ENCODE data around the gene MED17. TPM values are rescaled to one million over a fixed set of nuclear protein-coding genes. Genes with fewer than 3 reads are reported as not detected.
"Not testable (repeated sequence)": the region's sequence is repeated elsewhere in the genome, so short reads cannot be mapped to it uniquely, and the experiment has no call there.

MED17 gene
- total RNA-seq, 2 donors from 2014 or later, result 58.5 to 61.8 TPM

- peak overlapping the region; percentile 54 for H3K27ac Mint-ChIP-seq
- H3K36me3 Mint-ChIP-seq (ENCODE audit: low read depth); H3K4me3 Mint-ChIP-seq; DNase-seq; H3K27me3 Mint-ChIP-seq; H3K9me3 ChIP-seq (ENCODE audit: control insufficient read depth, low read length, poor library complexity, severe bottlenecking); ATAC-seq: not testable (repeated sequence)
- H3K4me1 Mint-ChIP-seq, result peaks cover 22% of the 10 kb centered on the region
These were observed 38.9 kb upstream of the MED17 start for GRCh38 chr11:93745005-93745755.

GRCh38 chr11:93746101-93746500 lies 38.0 kb upstream of the MED17 start:
- no peaks in the 10 kb centered on the region for H3K9me3 ChIP-seq (ENCODE audit: control insufficient read depth, low read length, poor library complexity, severe bottlenecking)

GRCh38 chr11:93747122-93747521 lies 37.0 kb upstream of the MED17 start:
- H3K9me3 ChIP-seq (ENCODE audit: control insufficient read depth, low read length, poor library complexity, severe bottlenecking), result no peaks in the 10 kb centered on the region
- no peak overlapping the region for H3K27ac Mint-ChIP-seq
- ATAC-seq (no peak), DNase-seq (no peak)
- no peak overlapping the region for H3K4me3 Mint-ChIP-seq
- no peaks in the 10 kb centered on the region for H3K36me3 Mint-ChIP-seq (ENCODE audit: low read depth)
- no peaks in the 10 kb centered on the region for H3K27me3 Mint-ChIP-seq
- peaks cover 12% of the 10 kb centered on the region for H3K4me1 Mint-ChIP-seq

More at GRCh38 chr11:93746101-93746500, 38.0 kb upstream of the MED17 start:
- H3K27me3 Mint-ChIP-seq, result no peaks in the 10 kb centered on the region
- no peaks in the 10 kb centered on the region for H3K36me3 Mint-ChIP-seq (ENCODE audit: low read depth)
- no peak overlapping the region for H3K27ac Mint-ChIP-seq
- H3K4me3 Mint-ChIP-seq, result no peak overlapping the region
- DNase-seq, result no peak
- H3K4me1 Mint-ChIP-seq, result peaks cover 16% of the 10 kb centered on the region
- ATAC-seq, result no peak

DNA sequence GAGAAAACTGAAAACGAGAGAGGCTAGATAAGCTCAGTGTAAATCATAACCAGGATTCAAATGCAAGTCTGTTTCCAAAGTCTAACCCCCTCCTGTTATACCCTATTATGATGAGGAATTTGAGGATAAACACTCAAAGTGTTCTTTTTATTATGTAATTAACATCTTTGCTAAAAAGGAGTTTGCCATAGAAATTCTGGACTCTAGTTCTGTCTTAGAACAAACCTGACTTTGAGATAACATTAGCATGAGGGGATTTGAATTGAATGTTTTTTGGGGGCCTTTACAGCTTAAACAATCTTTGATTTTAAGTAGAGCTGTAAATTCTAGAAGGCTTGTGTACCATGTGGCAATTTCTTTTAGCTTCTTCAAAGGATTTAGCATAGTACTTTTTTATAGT lies 33.1 kb upstream of the MED17 start:
- Mint-ChIP-seq H3K27ac (no peak overlapping the region), H3K4me3 (no peak overlapping the region), H3K4me1 (peaks cover 4% of the 10 kb centered on the region), H3K27me3 (no peaks in the 10 kb centered on the region), H3K36me3 (ENCODE audit: low read depth) (peaks cover 3% of the 10 kb centered on the region)
- no peaks in the 10 kb centered on the region for H3K9me3 ChIP-seq (ENCODE audit: control insufficient read depth, low read length, poor library complexity, severe bottlenecking)
- ATAC-seq (no peak), DNase-seq (no peak)

DNA sequence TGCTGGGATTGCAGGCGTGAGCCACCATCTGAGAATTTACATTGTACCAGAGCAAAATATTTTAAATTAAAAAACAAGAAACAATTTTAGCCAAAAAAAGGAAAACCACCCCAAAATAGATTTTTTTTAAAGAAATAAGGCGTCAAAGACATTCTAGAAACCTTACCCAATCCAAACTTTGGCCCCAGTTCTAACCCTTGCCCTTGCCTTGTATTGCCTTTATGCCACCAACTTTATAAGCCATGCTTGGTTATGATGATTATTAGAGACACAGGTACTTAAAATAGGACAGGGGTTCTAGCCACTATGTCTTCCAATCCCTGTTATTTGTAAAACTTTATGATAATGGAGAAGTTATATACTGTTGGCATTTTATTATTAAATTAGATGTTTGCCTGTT lies 30.8 kb upstream of the MED17 start:
- peaks cover 4% of the 10 kb centered on the region for H3K4me1 Mint-ChIP-seq
- no peaks in the 10 kb centered on the region for H3K9me3 ChIP-seq (ENCODE audit: control insufficient read depth, low read length, poor library complexity, severe bottlenecking)
- no peaks in the 10 kb centered on the region for H3K27me3 Mint-ChIP-seq
- H3K36me3 Mint-ChIP-seq (ENCODE audit: low read depth), result peaks cover 3% of the 10 kb centered on the region
- no peak overlapping the region for H3K27ac Mint-ChIP-seq
- no peak overlapping the region for H3K4me3 Mint-ChIP-seq
- ATAC-seq, result no peak
- no peak for DNase-seq

DNA sequence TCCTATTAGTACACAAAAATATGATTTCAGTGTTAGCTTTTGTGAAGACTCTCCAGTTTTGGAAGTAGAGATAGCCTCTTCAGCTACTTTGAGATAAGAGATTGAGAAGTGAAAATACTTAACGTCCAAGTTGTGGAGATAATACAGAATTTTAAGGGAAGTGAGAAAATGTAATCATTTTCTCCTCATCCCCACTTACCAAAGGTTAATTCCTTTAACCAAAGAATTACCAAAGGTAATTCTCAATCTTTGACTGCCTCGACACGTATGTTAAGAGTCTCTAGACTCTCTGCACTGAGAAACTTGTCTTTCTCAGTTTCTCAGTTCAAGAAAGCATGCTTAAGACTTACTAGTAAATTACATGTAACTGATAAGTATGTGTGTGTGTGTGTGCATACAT lies 27.3 kb upstream of the MED17 start:
- Mint-ChIP-seq H3K4me3 (no peak overlapping the region), H3K27me3 (no peaks in the 10 kb centered on the region), H3K4me1 (peaks cover 2% of the 10 kb centered on the region), H3K36me3 (ENCODE audit: low read depth) (peaks cover 3% of the 10 kb centered on the region), H3K27ac (no peak overlapping the region)
- DNase-seq (no peak), ATAC-seq (no peak)
- H3K9me3 ChIP-seq (ENCODE audit: control insufficient read depth, low read length, poor library complexity, severe bottlenecking), result no peaks in the 10 kb centered on the region

DNA sequence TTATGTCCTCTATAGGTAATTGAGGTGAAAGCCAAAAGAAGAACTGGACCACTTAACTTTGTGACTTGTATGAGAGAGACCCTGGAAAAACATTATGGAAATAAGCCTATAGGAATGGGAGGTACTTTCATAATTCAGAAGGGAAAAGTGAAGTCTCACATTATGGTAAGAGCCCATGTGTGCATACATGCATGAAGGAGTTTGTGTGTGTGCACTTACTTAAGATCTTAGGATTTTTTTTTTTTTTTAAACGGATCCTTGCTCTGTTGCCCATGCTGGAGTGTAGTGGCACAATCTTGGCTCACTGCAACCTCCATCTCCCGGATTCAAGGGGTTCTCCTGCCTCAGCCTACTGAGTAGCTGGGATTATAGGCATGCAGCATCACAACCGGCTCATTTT lies 26.8 kb upstream of the MED17 start:
- no peak overlapping the region for H3K4me3 Mint-ChIP-seq
- no peaks in the 10 kb centered on the region for H3K27me3 Mint-ChIP-seq
- peaks cover 2% of the 10 kb centered on the region for H3K36me3 Mint-ChIP-seq (ENCODE audit: low read depth)
- H3K9me3 ChIP-seq (ENCODE audit: control insufficient read depth, low read length, poor library complexity, severe bottlenecking), result no peaks in the 10 kb centered on the region
- no peak for DNase-seq
- H3K27ac Mint-ChIP-seq, result no peak overlapping the region
- ATAC-seq, result no peak
- H3K4me1 Mint-ChIP-seq, result peaks cover 1% of the 10 kb centered on the region

DNA sequence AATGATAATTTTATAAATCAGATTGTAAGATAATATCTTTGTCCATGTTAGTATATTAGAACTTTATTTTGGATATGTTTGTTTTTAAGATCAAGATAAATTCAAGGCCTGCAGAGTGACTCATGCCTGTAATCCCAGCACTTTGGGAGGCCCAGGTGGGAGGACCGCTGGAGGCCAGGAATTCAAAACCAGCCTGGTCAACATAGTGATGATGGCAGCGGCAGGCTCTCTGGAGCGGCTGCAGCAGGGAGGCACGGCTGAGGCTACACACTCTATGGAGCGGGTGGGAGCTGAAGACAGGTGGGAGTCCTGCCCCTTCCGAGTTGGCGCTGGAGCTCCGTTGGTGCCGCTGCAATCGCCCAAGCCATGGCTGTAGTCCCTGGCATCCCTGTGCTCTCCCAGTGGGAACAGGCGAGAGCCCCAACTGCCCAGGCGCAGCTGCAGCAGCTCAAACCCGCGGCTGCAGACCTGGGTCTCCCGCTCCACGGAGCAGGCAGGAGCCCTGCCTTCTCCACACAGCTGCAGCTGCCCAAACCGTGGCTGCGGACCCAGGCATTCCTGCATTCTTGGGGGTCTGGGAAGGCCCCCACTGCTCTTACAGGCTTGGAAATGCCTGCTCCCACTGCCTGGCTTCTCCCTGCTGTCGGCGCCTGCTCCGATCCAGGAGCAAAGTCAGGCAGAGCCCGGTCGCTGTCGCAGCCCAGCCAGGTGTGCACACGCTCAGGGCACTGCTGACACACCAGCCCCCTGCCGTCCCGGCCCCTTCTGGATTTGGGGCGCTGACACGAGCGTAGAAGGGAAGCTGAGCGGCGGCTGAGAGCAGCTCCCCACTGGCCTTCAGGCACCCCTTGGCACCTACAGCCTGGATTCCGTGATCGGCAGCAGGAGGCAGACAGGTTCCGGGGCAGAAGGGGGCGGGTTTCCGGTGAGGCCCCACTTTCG lies 25.9 kb upstream of the MED17 start:
- ATAC-seq (no peak), DNase-seq (no peak)
- no peaks in the 10 kb centered on the region for H3K4me1 Mint-ChIP-seq
- no peaks in the 10 kb centered on the region for H3K9me3 ChIP-seq (ENCODE audit: control insufficient read depth, low read length, poor library complexity, severe bottlenecking)
- no peaks in the 10 kb centered on the region for H3K36me3 Mint-ChIP-seq (ENCODE audit: low read depth)
- no peak overlapping the region for H3K27ac Mint-ChIP-seq
- no peak overlapping the region for H3K4me3 Mint-ChIP-seq
- no peaks in the 10 kb centered on the region for H3K27me3 Mint-ChIP-seq

- not testable (repeated sequence) for H3K9me3 ChIP-seq (ENCODE audit: control insufficient read depth, low read length, poor library complexity, severe bottlenecking); H3K27me3 Mint-ChIP-seq; DNase-seq; H3K36me3 Mint-ChIP-seq (ENCODE audit: low read depth); H3K4me3 Mint-ChIP-seq; ATAC-seq; H3K27ac Mint-ChIP-seq; H3K4me1 Mint-ChIP-seq
These were observed 25.0 kb upstream of the MED17 start for GRCh38 chr11:93759123-93759522.

DNA sequence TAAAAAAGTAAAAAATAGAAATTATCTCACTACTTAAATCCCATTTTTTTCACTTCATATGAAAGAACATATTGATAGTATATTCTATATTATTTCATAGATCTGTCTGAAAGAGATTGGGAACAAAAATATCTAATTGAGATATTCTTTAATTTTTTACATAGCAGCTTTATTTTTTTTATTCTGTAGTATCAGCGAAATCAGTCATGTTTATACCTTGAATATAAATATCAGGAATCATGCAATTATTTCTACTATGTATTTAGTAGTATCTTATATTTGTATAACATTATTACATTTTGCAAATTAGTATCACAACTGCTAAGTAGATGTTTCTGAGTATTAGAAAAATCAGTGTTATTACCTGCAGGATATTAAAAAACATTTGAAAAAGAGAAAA lies 22.2 kb upstream of the MED17 start:
- no peak overlapping the region for H3K4me3 Mint-ChIP-seq
- H3K9me3 ChIP-seq (ENCODE audit: control insufficient read depth, low read length, poor library complexity, severe bottlenecking), result no peaks in the 10 kb centered on the region
- no peak for DNase-seq
- no peaks in the 10 kb centered on the region for H3K27me3 Mint-ChIP-seq
- no peak for ATAC-seq
- H3K4me1 Mint-ChIP-seq, result no peaks in the 10 kb centered on the region
- H3K36me3 Mint-ChIP-seq (ENCODE audit: low read depth), result no peaks in the 10 kb centered on the region
- H3K27ac Mint-ChIP-seq, result no peak overlapping the region

DNA sequence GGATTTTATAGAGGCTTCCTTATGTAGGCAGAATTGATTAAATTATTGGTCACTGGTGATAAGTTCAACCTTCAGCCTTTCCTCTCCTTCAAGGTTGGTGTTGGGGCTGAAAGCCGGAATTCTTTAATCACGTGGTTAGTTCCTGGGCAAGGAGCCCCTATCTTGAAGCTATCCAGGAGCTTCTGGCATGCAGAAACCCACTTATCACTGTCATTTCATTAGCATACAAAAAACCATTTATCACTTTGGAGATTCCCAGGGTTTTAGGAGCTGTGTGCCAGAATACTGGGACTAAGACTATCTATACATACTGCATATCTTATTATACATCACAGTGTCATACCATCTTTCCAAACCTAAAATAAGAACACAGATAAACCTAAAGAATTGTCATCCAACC lies 18.5 kb upstream of the MED17 start:
- Mint-ChIP-seq H3K4me1 (no peaks in the 10 kb centered on the region), H3K27me3 (no peaks in the 10 kb centered on the region), H3K36me3 (ENCODE audit: low read depth) (no peaks in the 10 kb centered on the region), H3K4me3 (no peak overlapping the region), H3K27ac (no peak overlapping the region)
- ATAC-seq (no peak), DNase-seq (no peak)
- H3K9me3 ChIP-seq (ENCODE audit: control insufficient read depth, low read length, poor library complexity, severe bottlenecking), result no peaks in the 10 kb centered on the region

GRCh38 chr11:93766504-93766903 lies 17.6 kb upstream of the MED17 start:
- no peak for ATAC-seq
- DNase-seq, result no peak
- Mint-ChIP-seq H3K36me3 (ENCODE audit: low read depth) (no peaks in the 10 kb centered on the region), H3K4me1 (no peaks in the 10 kb centered on the region), H3K27me3 (no peaks in the 10 kb centered on the region), H3K27ac (no peak overlapping the region), H3K4me3 (no peak overlapping the region)
- no peaks in the 10 kb centered on the region for H3K9me3 ChIP-seq (ENCODE audit: control insufficient read depth, low read length, poor library complexity, severe bottlenecking)

DNA sequence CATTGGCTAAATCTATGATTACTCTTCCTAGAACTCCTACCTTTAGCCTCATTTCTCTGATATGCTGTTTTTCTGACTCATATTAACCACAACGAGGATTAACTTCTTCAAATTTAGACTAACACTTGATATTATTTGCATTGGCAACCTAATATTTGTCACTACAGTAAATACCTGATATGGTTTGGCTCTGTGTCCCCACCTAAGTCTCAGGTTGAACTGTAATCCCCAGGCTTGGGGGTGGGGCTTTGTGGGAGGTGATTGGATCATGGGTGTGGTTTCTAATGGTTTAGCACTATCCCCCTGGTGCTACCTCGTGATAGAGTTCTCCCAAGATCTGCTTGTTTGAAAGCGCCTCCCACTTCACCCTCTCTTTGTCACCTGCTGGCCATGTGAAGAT lies 17.1 kb upstream of the MED17 start:
- DNase-seq (no peak), ATAC-seq (no peak)
- Mint-ChIP-seq H3K4me3 (no peak overlapping the region), H3K27ac (no peak overlapping the region), H3K4me1 (no peaks in the 10 kb centered on the region), H3K27me3 (no peaks in the 10 kb centered on the region), H3K36me3 (ENCODE audit: low read depth) (no peaks in the 10 kb centered on the region)
- no peaks in the 10 kb centered on the region for H3K9me3 ChIP-seq (ENCODE audit: control insufficient read depth, low read length, poor library complexity, severe bottlenecking)
